HCT116 (cell line): ENCODE results near the gene ALOX15. TPM values are rescaled to one million over a fixed set of nuclear protein-coding genes. Genes with fewer than 3 reads are reported as not detected.
A peak's percentile ranks its signal among the peaks of the same experiment; 100 is the strongest.
"Not testable (repeated sequence)": the region's sequence is repeated elsewhere in the genome, so short reads cannot be mapped to it uniquely, and the experiment has no call there.

Experiments
- ATAC-seq: fragments of 200-7000 bp; cut with Tn5 transposase; 2 replicates; pipeline ENCODE4 v1.9.1; 2020; ENCODE audit warnings: mild to moderate bottlenecking, moderate library complexity
- BruUV-seq: library from RNA; stranded (reverse); fragments of 400-500 nt; replicated peaks from 2 replicates; lab custom pipeline; 2021; lab: Mats Ljungman, UMichigan
- CTCF ChIA-PET: fragments of 300-600 bp; sonication (Branson Sonifier 250); formaldehyde crosslinking; loops from one replicate; lab custom pipeline; 2021; ENCODE audit warnings: antibody characterized with exemption; lab: Charles Lee
- POLR2A ChIA-PET: fragments of 300-600, 350-600 bp; sonication (Branson Sonifier 250); formaldehyde crosslinking; loops from one replicate; lab custom pipeline; 2021; ENCODE audit warnings: antibody characterized with exemption; lab: Charles Lee
- RAD21 ChIA-PET, 2 experiments: fragments of 300-600 bp; sonication (Branson Sonifier 250); formaldehyde crosslinking; loops; one replicate each; lab custom pipeline; 2023; ENCODE audit warnings: low total read pairs in 2 of 2; ENCODE audit not compliant: uncharacterized antibody in 2 of 2, unreplicated experiment in 2 of 2, low non-redundant PET in 1 of 2; lab: Charles Lee
- DNase-seq: peaks from one replicate; pipeline ENCODE4 v3.0.0-alpha.2; 2010; ENCODE audit warnings: low read depth, low spot score
- H2AFZ ChIP-seq: fragments of 200-600 bp; shearing (Covaris generic), sonication (generic); 2 replicates; pipeline ENCODE4 v1.6.1; 2017; ENCODE audit warnings: low read depth, mixed run types, mixed read lengths, antibody characterized with exemption, low read length; ENCODE audit not compliant: poor library complexity, severe bottlenecking
- H3K27ac ChIP-seq: 2 replicates; pipeline ENCODE4 v1.5.1; 2012; ENCODE audit warnings: low read depth, low read length
- H3K27me3 ChIP-seq: fragments of 200-600 bp; sonication (generic); 2 replicates; pipeline ENCODE4 v1.6.1; 2016; ENCODE audit warnings: mixed run types, low read length, mixed read lengths; ENCODE audit not compliant: insufficient read depth
- H3K36me3 ChIP-seq, 2 experiments: fragments of 200-500 bp in 1 of 2; fragments of 200-600 bp in 1 of 2; sonication (Bioruptor generic) in 1 of 2; sonication (generic) in 1 of 2; 2 replicates each; pipeline versions ENCODE4 v1.5.1 to v1.6.1; 2014 to 2016; ENCODE audit warnings: low read length in 2 of 2, inconsistent platforms in 1 of 2, mixed read lengths in 1 of 2, mixed run types in 1 of 2; ENCODE audit not compliant: insufficient read depth in 2 of 2, control insufficient read depth in 1 of 2
- H3K4me1 ChIP-seq, 2 experiments: fragments of 200-600 bp in 1 of 2; sonication (generic) in 1 of 2; 2 replicates each; pipeline versions ENCODE4 v1.5.1 to v1.6.1; 2012 to 2017; ENCODE audit warnings: low read length in 2 of 2, inconsistent platforms in 1 of 2, mild to moderate bottlenecking in 1 of 2, mixed read lengths in 1 of 2, mixed run types in 1 of 2, moderate library complexity in 1 of 2; ENCODE audit not compliant: insufficient read depth in 2 of 2, control insufficient read depth in 1 of 2
- H3K4me2 ChIP-seq: fragments of 200-600 bp; sonication (generic); 2 replicates; pipeline ENCODE4 v1.6.1; 2017; ENCODE audit warnings: mixed run types, low read length, mixed read lengths
- H3K4me3 ChIP-seq, 2 experiments: fragments of 200-600 bp in 1 of 2; sonication (generic) in 1 of 2; replicated peaks in 1 of 2; 2 replicates each; pipeline ENCODE4 v1.5.1; 2011 to 2016; ENCODE audit warnings: low read length in 2 of 2, control low read depth in 1 of 2, low read depth in 1 of 2, mild to moderate bottlenecking in 1 of 2, mixed read lengths in 1 of 2, mixed run types in 1 of 2
- H3K79me2 ChIP-seq: fragments of 200-600 bp; sonication (generic); 2 replicates; pipeline ENCODE4 v1.6.1; 2017; ENCODE audit warnings: mild to moderate bottlenecking, mixed run types, low read length, moderate library complexity, mixed read lengths; ENCODE audit not compliant: insufficient read depth
- H3K9ac ChIP-seq: fragments of 200-600 bp; sonication (generic); 2 replicates; pipeline ENCODE4 v1.6.1; 2016; ENCODE audit warnings: low read length, mixed read lengths
- H3K9me2 ChIP-seq: fragments of 200-600 bp; sonication (generic), shearing (Covaris generic); 2 replicates; pipeline ENCODE4 v1.6.1; 2017; ENCODE audit warnings: mixed run types, mild to moderate bottlenecking, moderate library complexity; ENCODE audit not compliant: insufficient read depth
- H3K9me3 ChIP-seq, 2 experiments: fragments of 200-500 bp in 1 of 2; fragments of 200-600 bp in 1 of 2; sonication (Bioruptor generic) in 1 of 2; sonication (generic) in 1 of 2; 2 replicates each; pipeline ENCODE4 v1.6.1; 2014 to 2017; ENCODE audit warnings: low read length in 2 of 2, mixed read lengths in 2 of 2, inconsistent platforms in 1 of 2, low read depth in 1 of 2, mild to moderate bottlenecking in 1 of 2, mixed run types in 1 of 2, moderate library complexity in 1 of 2; ENCODE audit not compliant: control insufficient read depth in 1 of 2, insufficient read depth in 1 of 2
- H4K20me1 ChIP-seq: fragments of 200-600 bp; sonication (generic), shearing (Covaris generic); 2 replicates; pipeline ENCODE4 v1.6.1; 2017; ENCODE audit warnings: mixed run types, mild to moderate bottlenecking, moderate library complexity; ENCODE audit not compliant: insufficient read depth
- ATF3 ChIP-seq: IDR thresholded peaks from 2 replicates; pipeline ENCODE4 v1.6.1; 2012
- CEBPB ChIP-seq: IDR thresholded peaks from 2 replicates; pipeline ENCODE4 v1.6.1; 2012; ENCODE audit warnings: low read depth
- EGR1 ChIP-seq: IDR thresholded peaks from 2 replicates; pipeline ENCODE4 v1.6.1; 2012; ENCODE audit warnings: low read depth
- ELF1 ChIP-seq: IDR thresholded peaks from 2 replicates; pipeline ENCODE4 v1.6.1; 2012; ENCODE audit warnings: low read depth, borderline replicate concordance
- EZH2 ChIP-seq: fragments of 200-600 bp; sonication (generic); IDR thresholded peaks from 2 replicates; pipeline ENCODE4 v1.6.1; 2017; ENCODE audit warnings: antibody characterized with exemption, mixed run types
- JUND ChIP-seq: IDR thresholded peaks from 2 replicates; pipeline ENCODE4 v1.6.1; 2012
- MAX ChIP-seq: IDR thresholded peaks from 2 replicates; pipeline ENCODE4 v1.6.1; 2012
- POLR2A ChIP-seq: IDR thresholded peaks from 2 replicates; pipeline ENCODE4 v1.7.0; 2011; ENCODE audit warnings: borderline replicate concordance; ENCODE audit not compliant: insufficient read depth, insufficient read length; ENCODE audit errors: extremely low read depth
- POLR2AphosphoS5 ChIP-seq: IDR thresholded peaks from 2 replicates; pipeline ENCODE4 v1.6.1; 2011; ENCODE audit warnings: mild to moderate bottlenecking, low read depth, low read length, moderate library complexity
- RAD21 ChIP-seq: IDR thresholded peaks from 2 replicates; pipeline ENCODE4 v1.6.1; 2012; ENCODE audit warnings: low read depth, mild to moderate bottlenecking
- SIN3A ChIP-seq: IDR thresholded peaks from 2 replicates; pipeline ENCODE4 v1.6.1; 2012; ENCODE audit warnings: low read depth
- SP1 ChIP-seq: IDR thresholded peaks from 2 replicates; pipeline ENCODE4 v1.6.1; 2012; ENCODE audit warnings: low read depth
- SRF ChIP-seq: IDR thresholded peaks from 2 replicates; pipeline ENCODE4 v1.6.1; 2012; ENCODE audit warnings: low read depth
- YY1 ChIP-seq: IDR thresholded peaks from 2 replicates; pipeline ENCODE4 v1.6.1; 2011; ENCODE audit warnings: low read length, low read depth, moderate library complexity, mild to moderate bottlenecking; ENCODE audit not compliant: insufficient replicate concordance; ENCODE audit errors: extremely low read depth
- ZBTB33 ChIP-seq: IDR thresholded peaks from 2 replicates; pipeline ENCODE4 v1.6.1; 2011; ENCODE audit warnings: mild to moderate bottlenecking, low read length, moderate library complexity; ENCODE audit not compliant: insufficient replicate concordance; ENCODE audit errors: extremely low read depth
- ZFX ChIP-seq: fragments of 450-650 bp; IDR thresholded peaks from 2 replicates; pipeline ENCODE4 v1.6.1; 2017
- ZNF274 ChIP-seq: fragments of 200-500 bp; sonication (Bioruptor generic); IDR thresholded peaks from 2 replicates; pipeline ENCODE4 v1.6.1; 2014; ENCODE audit warnings: mild to moderate bottlenecking, low read depth, low read length, inconsistent platforms
- intact Hi-C: fragments of 100-400 bp; cut with micrococcal nuclease; formaldehyde crosslinking; loops from 2 replicates; pipeline ENCODE4 v1.10.0; 2022
- total RNA-seq: library from RNA; stranded (reverse); gene quantifications from one replicate; pipeline ENCODE4 v1.2.1, GENCODE V29; 2021; ENCODE audit not compliant: unreplicated experiment

Gene ALOX15
- total RNA-seq, 1 experiment from 2014 or later = 0.57 TPM

GRCh38 chr17:4590981-4591453, 50.5 kb downstream of the ALOX15 start:
- peak overlapping the region; percentile 17; the same call in 1 of the 2 replicates for H3K4me2 ChIP-seq
- H3K9me3 ChIP-seq = no peaks in the 10 kb centered on the region
- H3K27me3 ChIP-seq = peaks cover 3% of the 10 kb centered on the region; the same call in 1 of the 2 replicates
- H3K36me3 ChIP-seq = no peaks in the 10 kb centered on the region
- no peak overlapping the region for H3K27ac ChIP-seq
- TF ChIP-seq RAD21 (no peak), POLR2AphosphoS5 (no peak), POLR2A (no peak), SRF (no peak), ZNF274 (no peak), CEBPB (no peak), ATF3 (no peak), ZFX (no peak), EGR1 (no peak), YY1 (no peak), EZH2 (no peak), MAX (no peak), JUND (no peak), ELF1 (no peak), SP1 (no peak), SIN3A (no peak), ZBTB33 (no peak)
- TF ChIP-seq, all 23 proteins: peak for 0
- peaks cover 3 to 9% of the 10 kb centered on the region in 2 experiments for H3K4me1 ChIP-seq
- no peaks in the 10 kb centered on the region for H4K20me1 ChIP-seq
- DNase-seq (no peak), ATAC-seq (no peak)
- no peak overlapping the region for H3K9ac ChIP-seq
- CTCF ChIA-PET = no interaction called here
- RAD21 ChIA-PET = no interaction called here
- intact Hi-C loops = no loop called here
- no peak overlapping the region for H2AFZ ChIP-seq
- no peaks in the 10 kb centered on the region for H3K79me2 ChIP-seq
- no peak overlapping the region for H3K4me3 ChIP-seq
- H3K9me2 ChIP-seq = no peaks in the 10 kb centered on the region
- no TSS peak for BruUV-seq
- POLR2A ChIA-PET = no interaction called here

GRCh38 chr17:4590042-4590441, 51.4 kb downstream of the ALOX15 start:
- H3K4me1 ChIP-seq = peaks cover 3 to 13% of the 10 kb centered on the region in 2 experiments
- H3K4me3 ChIP-seq, H3K4me2 ChIP-seq, ATAC-seq, H3K9me2 ChIP-seq, DNase-seq, H3K9me3 ChIP-seq, RAD21 ChIA-PET, BruUV-seq, H3K27me3 ChIP-seq, POLR2A ChIA-PET, H3K27ac ChIP-seq, CTCF ChIA-PET, H3K36me3 ChIP-seq, intact Hi-C loops, H4K20me1 ChIP-seq, H3K9ac ChIP-seq, H3K79me2 ChIP-seq, H2AFZ ChIP-seq: not testable (repeated sequence)
